A549 (cell line): ENCODE measurements around the gene ARAP2.

Experiments used
- CTCF ChIP-seq: fragments of >200 bp; sonication (Bioruptor Twin); formaldehyde crosslinking; IDR thresholded peaks from 3 replicates; pipeline ENCODE4 v1.5.1; 2016
- HMGXB4 ChIP-seq: fragments of 250-450 bp; sonication (Bioruptor Pico); IDR thresholded peaks from 2 replicates; pipeline ENCODE4 v1.5.0; 2021; ENCODE audit warnings: mild to moderate bottlenecking, moderate library complexity, borderline replicate concordance
- MAX ChIP-seq: IDR thresholded peaks from 2 replicates; pipeline ENCODE4 v1.6.1; 2012
- NFE2L2 ChIP-seq: fragments of 150-350 bp; conservative IDR thresholded peaks from 2 replicates; pipeline ENCODE4 v1.6.1; 2014; ENCODE audit warnings: low read length
- POLR2A ChIP-seq: IDR thresholded peaks from 2 replicates; pipeline ENCODE4 v1.6.1; 2012; ENCODE audit warnings: mild to moderate bottlenecking, low read length
- USF2 ChIP-seq: fragments of 450-650 bp; IDR thresholded peaks from 2 replicates; pipeline ENCODE4 v1.6.1; 2014; ENCODE audit warnings: antibody characterized with exemption

- TF ChIP-seq POLR2A (no peak), HMGXB4 (CRISPR knock-in tag) (no peak), CTCF (no peak), USF2 (no peak), MAX (no peak), NFE2L2 (no peak)
These were observed 5.3 kb upstream of the ARAP2 start for GRCh38 chr4:36249610-36250009.
